K562 (cell line): ENCODE data around the gene CCDC106. TPM values are rescaled to one million over a fixed set of nuclear protein-coding genes. Genes with fewer than 3 reads are reported as not detected.

Experiments used
- ATAC-seq: fragments of 200-7000 bp; cut with Tn5 transposase; 3 replicates; pipeline ENCODE4 v1.9.1; 2020; ENCODE audit warnings: moderate library complexity
- BruUV-seq: library from RNA; stranded (reverse); fragments of 400-500 nt; replicated peaks from 2 replicates; lab custom pipeline; 2021; lab: Mats Ljungman, UMichigan
- CTCF ChIA-PET: fragments of 300-600 bp; formaldehyde crosslinking; extraction: SDS; loops from one replicate; lab custom pipeline; 2021; ENCODE audit warnings: low intra/inter-chr PET ratio; lab: Yijun Ruan, JAX
- POLR2A ChIA-PET: fragments of 300-600, 350-650 bp; sonication (Branson Sonifier 250); formaldehyde crosslinking; extraction: SDS; loops from one replicate; lab custom pipeline; 2021; ENCODE audit warnings: antibody characterized with exemption, inconsistent platforms; lab: Yijun Ruan, JAX
- DNase-seq, 4 experiments: peaks; one replicate each; pipeline versions ENCODE4 v3.0.0 to v3.0.0-alpha.2; 2011 to 2018; ENCODE audit warnings: low spot score in 3 of 4, mixed read lengths in 3 of 4; ENCODE audit errors: extremely low read depth in 1 of 4
- FAIRE-seq: peaks from 2 replicates; lab custom pipeline; 2011; peaks lifted over from hg19 to GRCh38; lab: Jason Lieb, UNC
- H2AFZ ChIP-seq: 2 replicates; pipeline ENCODE4 v1.6.0; 2011; ENCODE audit warnings: low read depth, low read length, control low read depth, inconsistent platforms
- H3K27ac ChIP-seq: fragments of 200-600 bp; 3 replicates; pipeline ENCODE4 v1.8.0; 2011; ENCODE audit warnings: low read depth, mild to moderate bottlenecking, control low read depth, inconsistent platforms, low read length, moderate library complexity, mixed read lengths; ENCODE audit errors: extremely low read depth
- H3K27me3 ChIP-seq, 2 experiments: fragments of 300-600 bp in 1 of 2; 2 replicates in 1 of 2; 3 replicates in 1 of 2; pipeline versions ENCODE4 v1.6.0 to v1.8.0; 2011; ENCODE audit warnings: inconsistent platforms in 2 of 2, low read length in 2 of 2, mild to moderate bottlenecking in 1 of 2, mixed read lengths in 1 of 2, moderate library complexity in 1 of 2; ENCODE audit not compliant: control insufficient read depth in 2 of 2, insufficient read depth in 2 of 2
- H3K36me3 ChIP-seq: fragments of 300-600 bp; 3 replicates; pipeline ENCODE4 v1.8.0; 2011; ENCODE audit warnings: mild to moderate bottlenecking, low read length, inconsistent platforms; ENCODE audit not compliant: control insufficient read depth, insufficient read depth
- H3K4me1 ChIP-seq, 2 experiments: fragments of 200-600 bp in 1 of 2; replicated peaks in 1 of 2; 2 replicates in 1 of 2; 3 replicates in 1 of 2; pipeline versions ENCODE4 v1.5.1 to v1.8.0; 2011; ENCODE audit warnings: inconsistent platforms in 2 of 2, low read length in 2 of 2, mild to moderate bottlenecking in 1 of 2, mixed read lengths in 1 of 2, moderate library complexity in 1 of 2; ENCODE audit not compliant: control insufficient read depth in 2 of 2, insufficient read depth in 2 of 2
- H3K4me2 ChIP-seq: 2 replicates; pipeline ENCODE4 v1.6.1; 2011; ENCODE audit warnings: low read length, control low read depth, inconsistent platforms, mixed read lengths; ENCODE audit not compliant: insufficient read depth
- H3K4me3 ChIP-seq: fragments of 200-600 bp; sonication (generic), shearing (Covaris generic); 2 replicates; pipeline ENCODE4 v1.5.1; 2016; ENCODE audit warnings: control low read depth, inconsistent platforms
- H3K79me2 ChIP-seq: fragments of 200-600 bp; 3 replicates; pipeline ENCODE4 v1.8.0; 2011; ENCODE audit warnings: low read length, inconsistent platforms; ENCODE audit not compliant: control insufficient read depth, insufficient read depth
- H3K9ac ChIP-seq, 2 experiments: 2 replicates each; pipeline versions ENCODE4 v1.6.0 to v1.6.1; 2011; ENCODE audit warnings: low read depth in 2 of 2, low read length in 2 of 2, control low read depth in 1 of 2, inconsistent platforms in 1 of 2, mild to moderate bottlenecking in 1 of 2, mixed read lengths in 1 of 2; ENCODE audit not compliant: insufficient read depth in 1 of 2
- H3K9me1 ChIP-seq: one replicate; pipeline ENCODE4 v1.6.0; 2011; ENCODE audit warnings: inconsistent platforms, mild to moderate bottlenecking, low read length, moderate library complexity; ENCODE audit not compliant: control insufficient read depth, insufficient read depth
- H3K9me3 ChIP-seq: replicated peaks from 2 replicates; pipeline ENCODE4 v1.5.1; 2011; ENCODE audit warnings: low read depth, low read length, inconsistent platforms; ENCODE audit not compliant: control insufficient read depth, insufficient read depth
- H4K20me1 ChIP-seq: replicated peaks from 2 replicates; pipeline ENCODE4 v1.6.1; 2011; ENCODE audit warnings: low read length, inconsistent platforms, mixed read lengths; ENCODE audit not compliant: control insufficient read depth, insufficient read depth
- IFI16 ChIP-seq: fragments of 250-450 bp; sonication (Bioruptor Pico); IDR thresholded peaks from 2 replicates; pipeline ENCODE4 v2.1.2; 2022; ENCODE audit warnings: mild to moderate bottlenecking, inconsistent platforms
- L3MBTL2 ChIP-seq: fragments of 450-650 bp; IDR thresholded peaks from 2 replicates; pipeline ENCODE4 v1.6.1; 2016; ENCODE audit warnings: mild to moderate bottlenecking, moderate library complexity
- LARP7 ChIP-seq: fragments of 450-650 bp; IDR thresholded peaks from 2 replicates; pipeline ENCODE4 v1.6.1; 2016
- MXI1 ChIP-seq: IDR thresholded peaks from 2 replicates; pipeline ENCODE4 v1.6.1; 2011; ENCODE audit warnings: low read depth, mild to moderate bottlenecking, improper control_type of control experiment, low read length
- NRF1 ChIP-seq, 2 experiments: fragments of 450-650 bp; IDR thresholded peaks in 1 of 2; conservative IDR thresholded peaks in 1 of 2; 2 replicates each; pipeline ENCODE4 v1.6.1; 2014; ENCODE audit warnings: mild to moderate bottlenecking in 2 of 2
- POLR2G ChIP-seq: fragments of 200-400 bp; formaldehyde crosslinking; IDR thresholded peaks from 2 replicates; pipeline ENCODE4 v1.6.1; 2017; ENCODE audit warnings: low read depth, mild to moderate bottlenecking, antibody characterized with exemption, low read length, moderate library complexity
- POLR2H ChIP-seq: IDR thresholded peaks from 2 replicates; pipeline ENCODE4 v1.6.1; 2016; ENCODE audit warnings: missing genetic modification characterization, low read depth, mild to moderate bottlenecking, control low read depth, missing compliant biosample characterization, moderate library complexity
- RUNX1 ChIP-seq: sonication (generic); IDR thresholded peaks from 2 replicates; pipeline ENCODE4 v1.6.1; 2016; ENCODE audit warnings: antibody characterized with exemption, low read depth
- SAFB2 ChIP-seq: fragments of 200-400 bp; formaldehyde crosslinking; IDR thresholded peaks from 2 replicates; pipeline ENCODE4 v1.6.1; 2018; ENCODE audit warnings: borderline replicate concordance, low read length, low read depth, moderate library complexity; ENCODE audit not compliant: severe bottlenecking
- SRSF3 ChIP-seq: fragments of 200-400 bp; formaldehyde crosslinking; IDR thresholded peaks from 2 replicates; pipeline ENCODE4 v1.6.1; 2016; ENCODE audit warnings: mild to moderate bottlenecking, low read length, moderate library complexity; ENCODE audit not compliant: insufficient read depth
- TFAP4 ChIP-seq: sonication (generic); formaldehyde crosslinking; IDR thresholded peaks from 2 replicates; pipeline ENCODE4 v1.8.0; 2022; ENCODE audit warnings: missing genetic modification reagents, mild to moderate bottlenecking, moderate library complexity, borderline replicate concordance
- ZNF41 ChIP-seq: fragments of 250-450 bp; sonication (Bioruptor Pico); conservative IDR thresholded peaks from 2 replicates; pipeline ENCODE4 v1.4.0; 2020; ENCODE audit warnings: mild to moderate bottlenecking
- WGBS: fragments of 100-300 bp; shearing (Covaris generic); methylation state at CpG from one replicate; pipeline ENCODE4 v1.1.6; 2016; ENCODE audit warnings: low coverage, mixed read lengths; ENCODE audit not compliant: insufficient coverage; ENCODE audit errors: missing lambda C conversion rate; 5-methylcytosine and 5-hydroxymethylcytosine counted together
- in situ Hi-C: fragments of 300-500 bp; cut with MboI; formaldehyde crosslinking; loops from 4 replicates; pipeline ENCODE4 v1.15.0; 2018; ENCODE audit warnings: inconsistent platforms, mixed read lengths
- intact Hi-C: fragments of 100-400 bp; cut with micrococcal nuclease; formaldehyde crosslinking; loops from 2 replicates; pipeline ENCODE4 v1.14.2; 2022
- polyA plus RNA-seq, 8 experiments: library from polyadenylated mRNA; depleted of rRNA in 4 of 8; stranded (reverse) in 5 of 8; unstranded in 3 of 8; fragments of >200 nt; fragmentation: Nextera tagmentation in 2 of 8; fragmentation: Illumina TruSeq in 1 of 8; extraction: Ambion mirVana in 2 of 8; extraction: Trizol in 1 of 8; gene quantifications; 2 replicates each; pipeline versions ENCODE4 v1.2.1 to v1.2.3, GENCODE V29; 2011 to 2014; ENCODE audit warnings: inconsistent platforms in 1 of 8, missing spikeins in 1 of 8
- total RNA-seq, 7 experiments: library from RNA; depleted of rRNA in 6 of 7; stranded (reverse); fragments of >200 nt in 6 of 7; fragmentation: Illumina TruSeq in 2 of 7; extraction: Trizol in 2 of 7; gene quantifications; 2 replicates each; pipeline versions ENCODE4 v1.2.1 to v1.2.3, GENCODE V29; 2011 to 2021; ENCODE audit warnings: low replicate concordance in 1 of 7
- TF ChIP-seq, protein P1 (sequence below): fragments of 450-650 bp; formaldehyde crosslinking; IDR thresholded peaks from 2 replicates; pipeline ENCODE4 v1.4.0; 2022; ENCODE audit warnings: missing genetic modification characterization
- TF ChIP-seq, protein P2 (sequence below), 2 experiments: IDR thresholded peaks; 2 replicates each; pipeline ENCODE4 v1.6.1; 2011; ENCODE audit warnings: borderline replicate concordance in 1 of 2, control low read depth in 1 of 2, low read depth in 1 of 2, low read length in 1 of 2, mild to moderate bottlenecking in 1 of 2, mixed read lengths in 1 of 2, moderate library complexity in 1 of 2; ENCODE audit not compliant: insufficient read depth in 1 of 2, insufficient read length in 1 of 2, poor library complexity in 1 of 2, severe bottlenecking in 1 of 2; ENCODE audit errors: extremely low read depth in 1 of 2

The CCDC106 gene
- total and polyA plus RNA-seq, 9 of the 15 experiments (the other 6 are each of a cell fraction or from before 2014, with no cell fraction given) = 0.10 to 27.5 (median 15.0) TPM; not detected in 1

- H3K4me3 ChIP-seq = peak overlapping the region; percentile 68
- no peaks in the 10 kb centered on the region for H3K27me3 ChIP-seq
- peak overlapping the region; percentile 95; the same call in 1 of the 2 replicates for H2AFZ ChIP-seq
- no peaks in the 10 kb centered on the region for H4K20me1 ChIP-seq
- intact Hi-C loops = no loop called here
- H3K79me2 ChIP-seq = peaks cover 43% of the 10 kb centered on the region
- H3K36me3 ChIP-seq = peaks cover 45% of the 10 kb centered on the region; the same call in 2 of the 3 replicates
- peaks cover 18 to 78% of the 10 kb centered on the region in 2 experiments; a peak in 4 of 5 replicates for H3K4me1 ChIP-seq
- CTCF ChIA-PET = no interaction called here
- H3K4me2 ChIP-seq = peak overlapping the region; percentile 90
- peak overlapping the region; percentile 89 to 98 for H3K9ac ChIP-seq
- no peaks in the 10 kb centered on the region for H3K9me3 ChIP-seq
- no peak for ATAC-seq
- POLR2A ChIA-PET = interaction anchor here (0.6 to 0.7 kb wide), 2 partner anchors 22 to 611 kb away, joined by 3 read pairs; no protein-coding TSS in a partner anchor
- 48% methylated on average over 15 of the region's 17 CpGs for WGBS
- peak in 2 of 4 experiments; percentile 21 to 52 for DNase-seq
- peak; percentile 62 for FAIRE-seq
- H3K27ac ChIP-seq = peak overlapping the region; percentile 90; the same call in 2 of the 3 replicates
- no peaks in the 10 kb centered on the region for H3K9me1 ChIP-seq
- no TSS peak for BruUV-seq
- in situ Hi-C loops = loop anchor here (25.0 kb wide), 2 partner anchors 512 to 663 kb away; partner anchors contain the start of genes TNNT1 and ZSCAN5A
- TF ChIP-seq IFI16 (CRISPR knock-in tag) (no peak), L3MBTL2 (peak; percentile 85), NRF1 (conservative IDR thresholded peaks at IDR 0.05 in 1 of 2, IDR thresholded peaks at IDR 0.05 in 1 of 2) (peak in 1 of 2 experiments; percentile 10; a peak in 1 of 4 replicates), TFAP4 (peak; percentile 44; the same call in 1 of the 2 replicates), POLR2G (0 out of 2 replicates have a peak, but pooled peaks have one; percentile 4), POLR2H (tag) (no peak), SAFB2 (no peak), SRSF3 (no peak), ZNF41 (CRISPR knock-in tag) (no peak), MXI1 (no peak), LARP7 (no peak), RUNX1 (no peak)
- TF ChIP-seq, protein P1, sequence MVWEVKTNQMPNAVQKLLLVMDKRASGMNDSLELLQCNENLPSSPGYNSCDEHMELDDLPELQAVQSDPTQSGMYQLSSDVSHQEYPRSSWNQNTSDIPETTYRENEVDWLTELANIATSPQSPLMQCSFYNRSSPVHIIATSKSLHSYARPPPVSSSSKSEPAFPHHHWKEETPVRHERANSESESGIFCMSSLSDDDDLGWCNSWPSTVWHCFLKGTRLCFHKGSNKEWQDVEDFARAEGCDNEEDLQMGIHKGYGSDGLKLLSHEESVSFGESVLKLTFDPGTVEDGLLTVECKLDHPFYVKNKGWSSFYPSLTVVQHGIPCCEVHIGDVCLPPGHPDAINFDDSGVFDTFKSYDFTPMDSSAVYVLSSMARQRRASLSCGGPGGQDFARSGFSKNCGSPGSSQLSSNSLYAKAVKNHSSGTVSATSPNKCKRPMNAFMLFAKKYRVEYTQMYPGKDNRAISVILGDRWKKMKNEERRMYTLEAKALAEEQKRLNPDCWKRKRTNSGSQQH (CRISPR knock-in tag) = no peak
- TF ChIP-seq, protein P2, sequence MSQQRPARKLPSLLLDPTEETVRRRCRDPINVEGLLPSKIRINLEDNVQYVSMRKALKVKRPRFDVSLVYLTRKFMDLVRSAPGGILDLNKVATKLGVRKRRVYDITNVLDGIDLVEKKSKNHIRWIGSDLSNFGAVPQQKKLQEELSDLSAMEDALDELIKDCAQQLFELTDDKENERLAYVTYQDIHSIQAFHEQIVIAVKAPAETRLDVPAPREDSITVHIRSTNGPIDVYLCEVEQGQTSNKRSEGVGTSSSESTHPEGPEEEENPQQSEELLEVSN (IDR thresholded peaks at IDR 0.05; ENCODE audit: borderline replicate concordance in 1 of 2, extremely low read depth in 1 of 2, insufficient read depth in 1 of 2, insufficient read length in 1 of 2, low read depth in 1 of 2, low read length in 1 of 2, poor library complexity in 1 of 2, severe bottlenecking in 1 of 2) = peak; percentile 51 to 67
Observed at GRCh38 chr19:55649268-55650125, 1.5 kb downstream of the CCDC106 start.
